Esophagus squamous epithelium (tissue), 4 donors: ENCODE results near the gene CDK13.

Experiments
- POLR2A ChIP-seq, 4 donors: fragments of 450-650 bp; IDR thresholded peaks; one replicate each; pipeline ENCODE4 v1.6.1; 2017; ENCODE audit warnings: antibody characterized with exemption in 4 of 4, mild to moderate bottlenecking in 4 of 4, moderate library complexity in 3 of 4
- TF ChIP-seq, protein P1 (sequence below), 6 experiments: fragments of 450-650 bp in 4 of 6; fragments of 200-600 bp in 2 of 6; sonication (generic) in 2 of 6; IDR thresholded peaks; one replicate each; pipeline ENCODE4 v1.5.1; 2016 to 2019; ENCODE audit warnings: antibody characterized with exemption in 6 of 6, mild to moderate bottlenecking in 4 of 6, moderate library complexity in 4 of 6

GRCh38 chr7:39909526-39909925, 40.5 kb upstream of the CDK13 start:
- TF ChIP-seq, protein P1, sequence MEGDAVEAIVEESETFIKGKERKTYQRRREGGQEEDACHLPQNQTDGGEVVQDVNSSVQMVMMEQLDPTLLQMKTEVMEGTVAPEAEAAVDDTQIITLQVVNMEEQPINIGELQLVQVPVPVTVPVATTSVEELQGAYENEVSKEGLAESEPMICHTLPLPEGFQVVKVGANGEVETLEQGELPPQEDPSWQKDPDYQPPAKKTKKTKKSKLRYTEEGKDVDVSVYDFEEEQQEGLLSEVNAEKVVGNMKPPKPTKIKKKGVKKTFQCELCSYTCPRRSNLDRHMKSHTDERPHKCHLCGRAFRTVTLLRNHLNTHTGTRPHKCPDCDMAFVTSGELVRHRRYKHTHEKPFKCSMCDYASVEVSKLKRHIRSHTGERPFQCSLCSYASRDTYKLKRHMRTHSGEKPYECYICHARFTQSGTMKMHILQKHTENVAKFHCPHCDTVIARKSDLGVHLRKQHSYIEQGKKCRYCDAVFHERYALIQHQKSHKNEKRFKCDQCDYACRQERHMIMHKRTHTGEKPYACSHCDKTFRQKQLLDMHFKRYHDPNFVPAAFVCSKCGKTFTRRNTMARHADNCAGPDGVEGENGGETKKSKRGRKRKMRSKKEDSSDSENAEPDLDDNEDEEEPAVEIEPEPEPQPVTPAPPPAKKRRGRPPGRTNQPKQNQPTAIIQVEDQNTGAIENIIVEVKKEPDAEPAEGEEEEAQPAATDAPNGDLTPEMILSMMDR (IDR thresholded peaks at IDR 0.05): no peak
- no peak for TF ChIP-seq POLR2A (IDR thresholded peaks at IDR 0.05)
